Left forelimb (tissue), 1 donor: ENCODE results near the gene CHGA.

Experiments used
- DNase-seq: peaks from one replicate; pipeline ENCODE4 v3.0.0-alpha.2; 2018; ENCODE audit warnings: low spot score

CHGA gene, protein sequence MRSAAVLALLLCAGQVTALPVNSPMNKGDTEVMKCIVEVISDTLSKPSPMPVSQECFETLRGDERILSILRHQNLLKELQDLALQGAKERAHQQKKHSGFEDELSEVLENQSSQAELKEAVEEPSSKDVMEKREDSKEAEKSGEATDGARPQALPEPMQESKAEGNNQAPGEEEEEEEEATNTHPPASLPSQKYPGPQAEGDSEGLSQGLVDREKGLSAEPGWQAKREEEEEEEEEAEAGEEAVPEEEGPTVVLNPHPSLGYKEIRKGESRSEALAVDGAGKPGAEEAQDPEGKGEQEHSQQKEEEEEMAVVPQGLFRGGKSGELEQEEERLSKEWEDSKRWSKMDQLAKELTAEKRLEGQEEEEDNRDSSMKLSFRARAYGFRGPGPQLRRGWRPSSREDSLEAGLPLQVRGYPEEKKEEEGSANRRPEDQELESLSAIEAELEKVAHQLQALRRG

DNA sequence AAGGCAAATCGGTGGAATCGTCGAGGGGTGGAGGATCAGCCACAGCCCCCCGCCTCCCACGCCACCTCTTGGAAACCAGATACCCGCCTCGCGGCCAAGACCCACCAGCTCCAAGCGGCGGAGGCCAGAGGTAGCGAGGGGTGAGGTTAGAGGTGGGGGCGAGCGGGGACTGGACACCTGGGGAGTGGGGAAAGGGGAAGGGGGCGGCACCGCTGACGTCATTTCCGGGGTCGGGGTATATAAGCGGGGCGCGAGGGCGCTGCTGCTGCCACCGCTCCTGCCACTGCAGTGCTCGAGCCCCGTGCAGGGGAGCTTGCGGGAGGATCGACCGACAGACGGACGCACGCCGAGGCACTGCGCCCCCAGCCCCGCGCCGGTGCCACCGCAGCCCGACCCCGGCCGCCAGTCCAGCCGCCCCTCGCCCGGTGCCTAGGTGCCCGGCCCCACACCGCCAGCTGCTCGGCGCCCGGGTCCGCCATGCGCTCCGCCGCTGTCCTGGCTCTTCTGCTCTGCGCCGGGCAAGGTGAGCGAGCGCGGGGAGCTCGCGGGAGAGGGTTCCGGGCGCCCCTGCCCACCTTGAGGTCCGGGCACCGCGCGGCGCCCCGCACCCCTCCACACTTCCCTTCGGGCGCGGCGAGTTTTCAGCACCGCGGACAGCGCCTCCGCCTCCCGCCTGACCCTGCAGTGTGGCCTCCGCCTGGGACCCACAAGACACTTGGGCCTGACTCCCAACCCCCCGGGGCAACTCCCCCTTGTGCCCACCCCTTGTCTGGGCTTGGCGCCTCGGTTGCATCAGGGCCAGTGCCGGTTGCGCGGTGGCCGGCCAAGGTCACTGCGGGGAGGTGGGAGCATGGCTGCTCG is at the start of gene CHGA:
Gene CHGA, plus strand, starts transcription at position 268 of the 861 bp plus-strand sequence. Its CDS starts 210 bp downstream, at position 478.
- DNase-seq = peak; percentile 79

GRCh38 chr14:92874962-92875661 is 47.8 kb upstream of the CHGA start:
- no peak for DNase-seq

DNA sequence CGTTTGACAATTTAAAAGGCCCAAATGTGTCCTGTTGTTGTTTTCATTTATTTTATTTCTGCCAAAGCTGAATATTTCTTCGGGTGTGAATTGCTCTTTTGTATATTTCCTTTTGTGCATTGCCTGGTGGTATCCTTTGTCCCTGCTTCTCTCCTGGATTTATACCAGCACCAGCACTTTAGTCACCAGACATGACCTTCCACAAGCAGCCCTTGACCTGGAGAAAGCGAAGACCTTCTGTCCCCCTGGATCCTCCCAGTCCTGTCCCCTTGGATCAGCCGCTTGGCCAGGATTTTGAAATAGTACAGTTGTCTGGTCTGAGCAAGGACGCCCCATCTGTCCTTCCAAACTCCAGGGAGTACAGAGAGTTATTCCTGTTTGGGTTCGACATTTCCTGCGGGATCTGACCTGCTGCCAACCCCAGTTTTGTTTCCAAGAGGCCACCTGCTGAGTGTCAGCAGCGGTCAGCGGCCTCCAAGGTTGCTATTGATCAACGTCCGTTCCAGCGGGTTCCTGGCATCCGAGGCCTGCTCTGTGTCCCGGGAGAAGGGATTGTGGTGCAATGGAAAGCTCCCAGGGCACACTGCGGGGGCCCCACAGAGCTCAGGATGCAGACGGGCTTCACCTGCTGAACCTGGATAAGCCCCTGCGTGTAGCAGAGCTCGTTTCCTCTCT is 45.1 kb upstream of the CHGA start:
- DNase-seq = no peak

DNA sequence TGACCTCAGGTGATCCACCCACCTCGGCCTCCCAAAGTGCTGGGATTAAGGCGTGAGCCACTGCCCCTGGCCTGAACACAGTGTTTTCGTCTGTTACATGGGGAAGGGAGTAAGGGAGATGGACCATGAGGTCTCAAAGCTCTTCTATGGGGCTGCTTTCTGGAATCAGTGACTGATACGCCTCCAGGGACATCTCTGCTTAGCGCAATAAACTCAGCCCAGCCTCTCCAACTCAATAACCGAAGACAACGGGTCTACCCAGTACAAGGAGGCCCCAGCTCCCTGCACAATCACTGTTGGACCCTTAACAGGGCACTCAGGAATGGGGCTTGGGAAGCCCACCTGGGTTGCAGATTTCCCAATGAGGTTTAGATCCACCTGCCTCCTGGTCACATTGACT is 42.6 kb upstream of the CHGA start:
- DNase-seq = no peak

GRCh38 chr14:92880851-92881250 is 42.1 kb upstream of the CHGA start:
- DNase-seq = no peak

DNA sequence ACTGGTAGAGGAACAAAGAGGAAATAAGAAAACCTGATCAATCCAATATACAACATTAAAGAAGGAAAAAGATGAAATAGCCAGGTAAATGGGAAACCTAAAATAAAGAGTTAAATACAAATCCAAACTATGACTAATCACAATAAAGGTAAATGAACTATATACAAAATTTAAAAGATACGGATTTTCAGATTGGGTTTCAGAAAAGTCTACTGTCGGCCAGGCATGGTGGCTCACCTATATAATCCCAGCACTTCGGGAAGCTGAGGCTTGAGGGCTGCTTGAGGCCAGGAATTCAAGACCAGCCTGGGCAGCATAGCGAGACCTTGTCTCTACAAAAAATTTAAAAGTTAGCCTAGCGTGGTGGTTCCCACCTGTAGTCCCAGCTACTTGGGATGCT is 39.9 kb upstream of the CHGA start:
- DNase-seq = no peak

DNA sequence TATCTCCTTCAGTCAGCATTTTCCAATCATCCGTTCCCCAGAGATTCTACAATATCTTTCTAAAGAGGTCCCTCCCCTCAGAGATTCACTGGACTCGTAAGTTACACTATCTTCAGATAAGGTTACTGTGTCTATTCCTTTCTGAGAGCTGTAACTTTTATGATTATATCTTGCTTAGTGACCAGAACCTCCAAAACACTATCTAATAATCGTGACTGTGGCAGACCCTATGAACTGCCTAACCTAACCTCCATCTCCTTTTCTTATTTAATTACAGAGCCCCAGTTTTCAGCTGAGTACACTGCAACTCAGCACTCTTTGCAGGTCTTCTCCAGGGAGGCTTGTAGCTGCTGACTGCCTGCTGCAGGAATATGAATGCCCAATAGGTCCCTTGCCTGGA is 38.5 kb upstream of the CHGA start:
- DNase-seq = no peak

DNA sequence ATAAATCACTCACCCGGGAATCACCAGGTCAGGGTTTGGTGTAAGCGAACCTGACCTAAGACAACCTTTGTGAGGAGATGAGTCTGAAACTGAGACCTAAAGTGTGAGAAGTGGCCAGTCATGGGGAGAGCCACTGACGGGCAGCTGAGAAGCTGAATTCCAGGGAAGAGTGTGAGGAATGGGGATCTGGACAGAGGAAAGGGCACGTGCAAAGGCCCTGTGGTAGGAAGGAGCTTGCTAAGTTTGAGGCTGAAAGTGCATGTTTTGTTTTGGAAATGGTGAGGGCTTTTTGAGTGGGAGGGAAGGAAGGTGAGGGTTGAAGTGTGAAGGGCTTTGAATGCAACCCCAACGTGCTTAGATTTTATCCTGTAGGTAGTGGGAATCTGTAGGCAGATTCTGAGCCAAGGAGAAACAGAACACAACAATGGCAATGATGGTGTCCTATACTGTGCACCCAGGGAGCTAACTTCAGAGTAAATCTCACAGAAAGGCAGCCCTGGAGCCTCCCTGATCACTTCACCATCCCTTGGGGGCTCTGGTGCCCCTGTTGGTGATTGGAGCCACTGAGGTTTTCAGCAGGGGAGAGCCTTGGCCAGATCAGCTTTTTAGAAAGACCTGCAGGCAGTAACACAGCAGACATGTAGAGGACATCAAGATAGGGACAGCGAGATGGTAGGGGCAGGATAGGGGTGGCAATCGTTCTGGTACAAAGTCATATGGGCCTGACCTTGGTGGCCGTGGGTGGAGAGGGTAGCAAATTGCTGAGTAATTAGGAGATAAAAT is 37.5 kb upstream of the CHGA start:
- no peak for DNase-seq

DNA sequence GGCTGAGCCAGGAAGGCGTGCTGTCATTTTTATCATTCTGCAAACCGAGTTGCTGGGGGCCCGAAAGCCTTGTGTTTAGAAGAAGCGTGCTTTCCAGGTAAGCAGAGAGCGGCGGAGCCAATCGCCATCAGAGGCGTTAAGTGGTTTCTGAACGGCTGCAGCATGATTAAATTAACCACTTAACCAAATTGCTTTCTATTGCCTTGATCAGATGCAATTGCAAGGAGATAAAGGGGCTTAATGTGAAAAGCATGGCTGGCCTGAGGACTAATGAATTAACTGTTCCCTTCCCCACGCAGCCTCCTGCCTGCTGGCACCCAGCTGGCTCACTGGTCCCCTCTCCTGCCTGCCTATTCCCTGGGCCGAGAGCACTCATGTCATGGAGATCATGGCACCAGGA is 36.6 kb upstream of the CHGA start:
- DNase-seq = no peak

- no peak for DNase-seq
Observed at GRCh38 chr14:92887157-92887556, 35.8 kb upstream of the CHGA start.

- no peak for DNase-seq
Observed at GRCh38 chr14:92888896-92889295, 34.1 kb upstream of the CHGA start.

DNA sequence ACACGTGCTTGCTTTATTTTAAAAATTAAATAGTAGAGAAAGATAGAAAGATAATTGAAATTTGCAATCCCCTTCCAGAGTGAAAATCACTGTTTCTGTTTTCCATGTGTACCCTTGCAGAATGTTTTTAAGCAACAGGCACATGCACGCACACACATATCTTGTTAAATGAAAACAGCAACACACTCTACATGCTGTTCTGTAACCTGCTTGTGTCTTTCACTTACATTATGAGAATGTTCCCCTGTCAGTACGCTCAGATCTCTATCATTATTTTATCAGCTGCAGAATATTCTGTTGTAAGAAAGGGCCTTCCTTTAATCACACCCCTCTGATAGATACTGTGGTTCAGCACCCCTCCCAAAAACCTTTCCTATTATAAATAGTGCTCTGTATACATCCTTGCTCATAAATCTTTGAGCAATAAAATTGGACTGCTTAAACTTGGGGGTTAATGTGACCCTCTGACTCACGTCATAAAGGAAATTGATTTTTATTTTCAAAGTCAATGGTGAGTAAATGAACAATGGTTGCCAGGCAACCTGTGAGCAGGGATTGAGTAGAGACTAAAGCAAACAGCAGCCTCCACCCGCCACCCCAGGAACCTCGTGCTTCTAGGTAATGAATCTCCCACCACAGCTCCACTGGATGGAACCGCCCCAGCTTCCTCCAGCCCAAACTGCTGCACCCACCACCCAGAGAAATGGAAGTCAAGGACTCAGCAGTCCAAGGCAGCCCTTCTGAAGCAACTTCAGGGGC is 31.9 kb upstream of the CHGA start:
- no peak for DNase-seq

GRCh38 chr14:92892589-92892988 is 30.4 kb upstream of the CHGA start:
- DNase-seq = no peak

DNA sequence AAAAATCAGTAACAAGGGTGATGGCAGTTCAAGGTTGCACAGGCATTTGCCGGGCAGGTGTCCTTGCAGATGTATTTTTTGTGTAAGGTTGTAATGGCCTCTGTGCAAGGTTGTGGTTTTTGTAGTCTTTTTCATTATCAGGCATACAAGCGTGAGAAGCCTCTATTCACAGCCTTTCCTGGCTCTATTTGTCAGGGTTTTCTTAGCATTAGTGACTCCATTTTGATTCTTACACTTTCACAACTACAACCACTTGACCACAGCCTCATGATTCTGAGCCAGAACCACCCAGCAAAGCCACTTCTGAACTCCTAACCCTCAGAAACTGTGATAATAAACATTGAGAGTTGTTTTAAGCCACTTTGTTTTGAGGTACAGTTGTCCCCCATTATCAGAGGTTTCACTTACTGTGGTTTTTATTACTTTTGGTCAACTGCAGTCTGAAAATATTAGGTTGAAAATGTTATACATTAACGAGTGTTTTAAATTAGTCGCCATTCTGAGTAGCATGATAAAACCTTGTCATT is 27.5 kb upstream of the CHGA start:
- no peak for DNase-seq

GRCh38 chr14:92897922-92898565 is 24.9 kb upstream of the CHGA start:
- DNase-seq = no peak

DNA sequence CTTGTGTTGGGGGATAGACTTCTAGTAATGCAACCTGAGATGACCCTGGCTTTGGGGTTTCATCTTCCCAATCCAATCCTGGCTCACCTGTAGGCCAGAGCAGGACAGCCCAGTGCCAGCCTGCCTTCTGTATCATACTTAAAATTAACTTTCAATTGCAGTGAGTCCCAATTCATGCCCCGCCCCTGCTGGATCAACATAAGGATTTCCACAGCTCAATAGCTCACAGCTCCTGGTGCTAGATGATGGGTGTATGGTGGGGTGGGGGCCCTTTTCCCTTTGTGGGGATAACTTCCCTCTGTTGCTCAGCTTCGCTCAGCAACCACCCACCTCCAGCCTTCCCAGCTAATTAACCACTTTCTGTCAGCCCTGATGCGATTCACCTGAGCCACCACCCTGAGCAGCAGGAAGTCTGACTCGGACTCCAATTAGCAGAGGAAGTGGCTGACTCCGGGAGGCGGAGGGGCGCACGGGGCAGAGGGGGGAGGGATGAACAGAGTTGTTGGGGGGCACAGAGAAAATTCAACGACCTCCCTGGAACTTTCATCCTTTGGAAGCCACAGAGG is 24.3 kb upstream of the CHGA start:
- no peak for DNase-seq

- no peak for DNase-seq
Observed at GRCh38 chr14:92900660-92901059, 22.3 kb upstream of the CHGA start.

GRCh38 chr14:92902191-92902590 is 20.8 kb upstream of the CHGA start:
- no peak for DNase-seq

DNA sequence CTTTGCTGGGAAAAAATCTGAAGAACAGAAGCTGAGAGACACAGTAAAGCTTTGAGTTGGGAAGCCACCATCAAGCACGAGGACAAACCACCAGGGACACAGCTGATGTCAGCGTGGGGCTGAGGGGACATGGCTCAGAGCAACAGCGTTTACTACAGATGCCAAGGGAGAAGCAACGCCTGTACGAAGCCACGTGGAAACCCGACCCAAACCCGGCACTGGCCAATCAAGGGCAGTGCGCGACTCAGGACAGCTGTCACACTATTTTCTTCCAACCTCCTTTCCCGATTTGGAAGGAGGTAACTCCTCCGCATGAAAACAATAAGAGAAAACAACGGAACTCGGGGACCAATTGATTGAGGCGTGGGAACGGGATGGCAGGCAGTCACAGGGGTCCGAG is 20.2 kb upstream of the CHGA start:
- DNase-seq = no peak
